H9 (cell line): ENCODE results near the gene LRRC38. TPM values are rescaled to one million over a fixed set of nuclear protein-coding genes. Genes with fewer than 3 reads are reported as not detected.

Source experiments
- DNase-seq: peaks from one replicate; pipeline ENCODE4 v3.0.0-alpha.2; 2017
- H2AFZ ChIP-seq: one replicate; pipeline ENCODE4 v1.6.1; 2013; ENCODE audit warnings: mild to moderate bottlenecking, low read length, control low read depth, moderate library complexity
- H2AK5ac ChIP-seq: 2 replicates; pipeline ENCODE4 v1.6.1; 2013; ENCODE audit warnings: low read length, control low read depth, mixed read lengths; ENCODE audit not compliant: insufficient read length
- H2BK120ac ChIP-seq: one replicate; pipeline ENCODE4 v1.6.1; 2013; ENCODE audit warnings: low read depth, mild to moderate bottlenecking, low read length, control low read depth, inconsistent platforms; ENCODE audit not compliant: poor library complexity, severe bottlenecking
- H2BK12ac ChIP-seq: 2 replicates; pipeline ENCODE4 v1.6.1; 2013; ENCODE audit warnings: low read length, control low read depth, mixed read lengths, low read depth; ENCODE audit not compliant: insufficient read length
- H2BK15ac ChIP-seq: 2 replicates; pipeline ENCODE4 v1.6.1; 2013; ENCODE audit warnings: low read depth, low read length, control low read depth
- H2BK20ac ChIP-seq: one replicate; pipeline ENCODE4 v1.6.1; 2013; ENCODE audit warnings: low read depth, mild to moderate bottlenecking, low read length, control low read depth, inconsistent platforms; ENCODE audit not compliant: poor library complexity, severe bottlenecking
- H2BK5ac ChIP-seq: 2 replicates; pipeline ENCODE4 v1.6.1; 2013; ENCODE audit warnings: low read length, control low read depth, mixed read lengths; ENCODE audit not compliant: insufficient read length
- H3K14ac ChIP-seq: 2 replicates; pipeline ENCODE4 v1.6.1; 2013; ENCODE audit warnings: low read length, control low read depth; ENCODE audit not compliant: insufficient read depth
- H3K18ac ChIP-seq: 2 replicates; pipeline ENCODE4 v1.6.1; 2013; ENCODE audit warnings: low read depth, mild to moderate bottlenecking, mixed read lengths, low read length, control low read depth; ENCODE audit not compliant: insufficient read length
- H3K23ac ChIP-seq: 2 replicates; pipeline ENCODE4 v1.6.1; 2013; ENCODE audit warnings: low read length, control low read depth, mixed read lengths, low read depth; ENCODE audit not compliant: insufficient read length
- H3K23me2 ChIP-seq: 2 replicates; pipeline ENCODE4 v1.6.1; 2013; ENCODE audit warnings: low read depth, mild to moderate bottlenecking, mixed read lengths, low read length, control low read depth; ENCODE audit not compliant: insufficient read length, poor library complexity, severe bottlenecking
- H3K27ac ChIP-seq: 2 replicates; pipeline ENCODE4 v1.5.1; 2013; ENCODE audit warnings: low read length, control low read depth, mixed read lengths, low read depth; ENCODE audit not compliant: insufficient read length
- H3K27me3 ChIP-seq: 2 replicates; pipeline ENCODE4 v1.6.1; 2013; ENCODE audit warnings: low read length, control low read depth, inconsistent platforms; ENCODE audit not compliant: insufficient read depth
- H3K4ac ChIP-seq: 2 replicates; pipeline ENCODE4 v1.6.1; 2013; ENCODE audit warnings: low read depth, mild to moderate bottlenecking, control low read depth, inconsistent platforms, low read length, moderate library complexity
- H3K4me1 ChIP-seq: 2 replicates; pipeline ENCODE4 v1.6.1; 2013; ENCODE audit warnings: low read length, control low read depth, inconsistent platforms; ENCODE audit not compliant: insufficient read depth
- H3K4me2 ChIP-seq: 2 replicates; pipeline ENCODE4 v1.6.1; 2013; ENCODE audit warnings: low read length, control low read depth, mixed read lengths; ENCODE audit not compliant: insufficient read length, insufficient read depth
- H3K56ac ChIP-seq: 2 replicates; pipeline ENCODE4 v1.6.1; 2013; ENCODE audit warnings: low read depth, mild to moderate bottlenecking, mixed read lengths, low read length, control low read depth; ENCODE audit not compliant: insufficient read length
- H3K79me1 ChIP-seq: 2 replicates; pipeline ENCODE4 v1.6.1; 2013; ENCODE audit warnings: low read depth, mild to moderate bottlenecking, moderate library complexity, low read length, control low read depth, inconsistent platforms; ENCODE audit not compliant: insufficient read depth, poor library complexity, severe bottlenecking
- H3K79me2 ChIP-seq: 2 replicates; pipeline ENCODE4 v1.6.1; 2013; ENCODE audit warnings: low read length, control low read depth, inconsistent platforms; ENCODE audit not compliant: insufficient read depth
- H3K9ac ChIP-seq: 2 replicates; pipeline ENCODE4 v1.6.1; 2013; ENCODE audit warnings: low read length, control low read depth, mixed read lengths; ENCODE audit not compliant: insufficient read length; ENCODE audit errors: extremely low read depth
- H3K9me3 ChIP-seq: one replicate; pipeline ENCODE4 v1.6.1; 2013; ENCODE audit warnings: low read depth, low read length, inconsistent platforms; ENCODE audit not compliant: control insufficient read depth
- H3T11ph ChIP-seq: one replicate; pipeline ENCODE4 v1.6.1; 2013; ENCODE audit warnings: mild to moderate bottlenecking, low read length, control low read depth, inconsistent platforms
- H4K20me1 ChIP-seq: one replicate; pipeline ENCODE4 v1.6.1; 2013; ENCODE audit not compliant: control insufficient read depth, insufficient read length, insufficient read depth
- H4K5ac ChIP-seq: 2 replicates; pipeline ENCODE4 v1.6.1; 2013; ENCODE audit warnings: low read depth, mild to moderate bottlenecking, mixed read lengths, low read length, control low read depth; ENCODE audit not compliant: insufficient read length
- H4K8ac ChIP-seq: replicated peaks from 2 replicates; pipeline ENCODE4 v1.6.1; 2013; ENCODE audit warnings: low read length, control low read depth, mixed read lengths, low read depth; ENCODE audit not compliant: insufficient read length
- H4K91ac ChIP-seq: 2 replicates; pipeline ENCODE4 v1.6.1; 2013; ENCODE audit warnings: low read depth, mild to moderate bottlenecking, moderate library complexity, mixed read lengths, low read length, control low read depth; ENCODE audit not compliant: insufficient read length
- H3K27ac Mint-ChIP-seq, 3 experiments: 2 replicates in 2 of 3; 3 replicates in 1 of 3; pipeline ENCODE4 v1.8.0; 2020 to 2021; ENCODE audit warnings: mixed read lengths in 3 of 3, mild to moderate bottlenecking in 1 of 3, moderate library complexity in 1 of 3
- H3K27me3 Mint-ChIP-seq: 2 replicates; pipeline ENCODE4 v1.8.0; 2021; ENCODE audit warnings: low read depth, mild to moderate bottlenecking, moderate library complexity, mixed read lengths
- H3K36me3 Mint-ChIP-seq, 3 experiments: 2 replicates in 2 of 3; 3 replicates in 1 of 3; pipeline ENCODE4 v1.8.0; 2020 to 2021; ENCODE audit warnings: low read depth in 3 of 3, mixed read lengths in 3 of 3; ENCODE audit not compliant: insufficient read depth in 1 of 3
- H3K4me1 Mint-ChIP-seq, 2 experiments: 2 replicates each; pipeline ENCODE4 v1.8.0; 2020; ENCODE audit warnings: mixed read lengths in 2 of 2
- H3K4me3 Mint-ChIP-seq, 2 experiments: 2 replicates in 1 of 2; 3 replicates in 1 of 2; pipeline ENCODE4 v1.8.0; 2020 to 2021; ENCODE audit warnings: mild to moderate bottlenecking in 2 of 2, mixed read lengths in 2 of 2, moderate library complexity in 1 of 2
- H3K9me3 Mint-ChIP-seq, 2 experiments: 2 replicates in 1 of 2; 3 replicates in 1 of 2; pipeline ENCODE4 v1.8.0; 2020; ENCODE audit warnings: mild to moderate bottlenecking in 2 of 2, mixed read lengths in 2 of 2, moderate library complexity in 1 of 2
- CTCF ChIP-seq: fragments of 200-600 bp; sonication (generic); conservative IDR thresholded peaks from 3 replicates; pipeline ENCODE4 v1.8.0; 2021; ENCODE audit warnings: antibody characterized with exemption, mild to moderate bottlenecking
- WGBS: extraction: QIAGEN DNeasy Blood & Tissue Kit; methylation state at CpG from one replicate; pipeline ENCODE4 v1.1.7; 2013; ENCODE audit warnings: missing lambda C conversion rate, low lambda C conversion rate, mixed read lengths; ENCODE audit not compliant: insufficient read length; ENCODE audit errors: extremely low coverage; 5-methylcytosine and 5-hydroxymethylcytosine counted together
- total RNA-seq: library from RNA; stranded (reverse); gene quantifications from 2 replicates; pipeline ENCODE4 v1.2.1, GENCODE V29; 2021

The LRRC38 gene
- total RNA-seq, 1 experiment from 2014 or later: 0.72 TPM

GRCh38 chr1:13544221-13544556 lies 30.4 kb upstream of the LRRC38 start:
- Histone ChIP-seq H2BK12ac (no peak overlapping the region), H3T11ph (no peak overlapping the region), H3K9ac (no peak overlapping the region), H2AFZ (no peak overlapping the region), H3K79me1 (no peaks in the 10 kb centered on the region), H3K56ac (no peak overlapping the region), H3K23ac (no peak overlapping the region), H3K4ac (no peak overlapping the region), H4K91ac (no peak overlapping the region), H3K23me2 (no peaks in the 10 kb centered on the region), H2BK20ac (no peak overlapping the region), H2BK5ac (no peak overlapping the region), H3K27ac (no peak overlapping the region), H3K14ac (no peak overlapping the region), H3K18ac (no peak overlapping the region), H2BK120ac (no peak overlapping the region), H4K5ac (no peak overlapping the region), H3K9me3 (no peaks in the 10 kb centered on the region), H4K20me1 (no peaks in the 10 kb centered on the region), H2AK5ac (no peak overlapping the region), H3K27me3 (no peaks in the 10 kb centered on the region), H3K79me2 (no peaks in the 10 kb centered on the region), H3K4me1 (no peaks in the 10 kb centered on the region), H2BK15ac (no peak overlapping the region), H4K8ac (no peak overlapping the region), H3K4me2 (no peak overlapping the region)
- DNase-seq: no peak
- H3K9me3 Mint-ChIP-seq: no peaks in the 10 kb centered on the region
- peaks cover under 1 to 13% of the 10 kb centered on the region in 2 experiments; a peak in 3 of 4 replicates for H3K4me1 Mint-ChIP-seq
- no peak overlapping the region for H3K4me3 Mint-ChIP-seq
- H3K36me3 Mint-ChIP-seq: no peaks in the 10 kb centered on the region
- no peak for TF ChIP-seq CTCF
- peaks cover 1% of the 10 kb centered on the region for H3K27me3 Mint-ChIP-seq
- H3K27ac Mint-ChIP-seq: no peak overlapping the region
- no CpG with 5 or more reads among the region's 5 CpGs for WGBS
